ENCODE data around the gene CHRNE. TPM values are rescaled to one million over a fixed set of nuclear protein-coding genes. Genes with fewer than 3 reads are reported as not detected.

CHRNE gene
- total and polyA plus RNA-seq, 2 of the 13 experiments (the other 11 are each of a cell fraction or from before 2014, with no cell fraction given), result 0.53 to 0.59 TPM

DNA sequence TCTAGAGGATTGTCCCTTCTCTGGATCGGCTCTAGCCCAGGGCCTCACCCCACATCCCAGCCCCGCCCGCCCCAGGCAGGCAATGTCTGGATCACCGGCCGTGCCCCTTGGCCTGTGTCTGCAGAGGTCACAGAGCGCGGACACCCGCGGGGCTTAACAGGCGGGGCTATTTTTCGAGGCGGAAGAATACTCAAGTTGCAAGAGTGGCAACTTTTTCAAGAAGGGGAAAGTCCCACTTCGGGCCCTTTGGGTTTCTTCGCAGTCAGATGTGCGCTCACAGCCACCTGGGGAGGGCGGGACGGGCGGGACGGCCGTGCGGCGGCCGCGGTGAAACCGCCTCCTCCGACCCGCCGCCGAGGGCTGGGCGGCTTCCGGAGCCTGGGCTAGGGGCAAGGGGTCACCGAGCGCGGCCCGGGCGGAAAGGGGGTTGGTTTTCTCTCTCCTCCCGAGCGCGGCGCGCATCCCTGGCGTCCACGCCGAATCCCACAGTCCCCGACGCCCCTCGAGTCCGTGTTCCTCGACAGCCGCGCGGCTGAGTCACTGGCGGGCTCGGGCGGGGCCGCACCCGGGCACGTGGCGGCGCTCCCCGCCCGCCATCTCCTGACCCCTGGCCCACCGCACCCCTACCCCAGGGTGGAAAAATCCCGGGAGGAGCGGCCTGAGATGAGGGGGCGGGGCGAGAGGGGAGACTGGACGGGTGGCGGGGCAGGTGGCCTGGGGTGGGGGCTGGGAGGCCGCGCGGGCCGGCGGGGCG lies 46.6 kb upstream of the CHRNE start (continued):
- TF ChIP-seq, protein P1, sequence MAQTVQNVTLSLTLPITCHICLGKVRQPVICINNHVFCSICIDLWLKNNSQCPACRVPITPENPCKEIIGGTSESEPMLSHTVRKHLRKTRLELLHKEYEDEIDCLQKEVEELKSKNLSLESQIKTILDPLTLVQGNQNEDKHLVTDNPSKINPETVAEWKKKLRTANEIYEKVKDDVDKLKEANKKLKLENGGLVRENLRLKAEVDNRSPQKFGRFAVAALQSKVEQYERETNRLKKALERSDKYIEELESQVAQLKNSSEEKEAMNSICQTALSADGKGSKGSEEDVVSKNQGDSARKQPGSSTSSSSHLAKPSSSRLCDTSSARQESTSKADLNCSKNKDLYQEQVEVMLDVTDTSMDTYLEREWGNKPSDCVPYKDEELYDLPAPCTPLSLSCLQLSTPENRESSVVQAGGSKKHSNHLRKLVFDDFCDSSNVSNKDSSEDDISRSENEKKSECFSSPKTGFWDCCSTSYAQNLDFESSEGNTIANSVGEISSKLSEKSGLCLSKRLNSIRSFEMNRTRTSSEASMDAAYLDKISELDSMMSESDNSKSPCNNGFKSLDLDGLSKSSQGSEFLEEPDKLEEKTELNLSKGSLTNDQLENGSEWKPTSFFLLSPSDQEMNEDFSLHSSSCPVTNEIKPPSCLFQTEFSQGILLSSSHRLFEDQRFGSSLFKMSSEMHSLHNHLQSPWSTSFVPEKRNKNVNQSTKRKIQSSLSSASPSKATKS (CRISPR knock-in tag; IDR thresholded peaks at IDR 0.05), result no peak
- TF ChIP-seq, protein P2, sequence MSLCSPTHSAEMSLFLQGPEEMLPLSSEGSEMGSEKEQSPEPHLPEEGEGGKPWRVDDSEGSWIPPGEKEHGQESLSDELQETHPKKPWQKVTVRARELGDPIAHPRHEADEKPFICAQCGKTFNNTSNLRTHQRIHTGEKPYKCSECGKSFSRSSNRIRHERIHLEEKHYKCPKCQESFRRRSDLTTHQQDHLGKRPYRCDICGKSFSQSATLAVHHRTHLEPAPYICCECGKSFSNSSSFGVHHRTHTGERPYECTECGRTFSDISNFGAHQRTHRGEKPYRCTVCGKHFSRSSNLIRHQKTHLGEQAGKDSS (CRISPR knock-in tag; IDR thresholded peaks at IDR 0.05; ENCODE audit: borderline replicate concordance, low read depth), result peak; percentile 39; the same call in 1 of the 2 replicates
- TF ChIP-seq RARA (CRISPR knock-in tag; IDR thresholded peaks at IDR 0.05) (peak; percentile 80), REL (CRISPR knock-in tag; conservative IDR thresholded peaks at IDR 0.05) (peak; percentile 91), MIXL1 (CRISPR knock-in tag; IDR thresholded peaks at IDR 0.05) (no peak), ZNF468 (CRISPR knock-in tag; IDR thresholded peaks at IDR 0.05) (no peak), CBFB (CRISPR knock-in tag; IDR thresholded peaks at IDR 0.05) (no peak), RFX1 (IDR thresholded peaks at IDR 0.05) (no peak), ZMYM4 (CRISPR knock-in tag; IDR thresholded peaks at IDR 0.05) (no peak), DR1 (CRISPR knock-in tag; IDR thresholded peaks at IDR 0.05) (no peak), ZNF510 (CRISPR knock-in tag; IDR thresholded peaks at IDR 0.05; ENCODE audit: low read depth) (no peak)
- TF ChIP-seq, protein P3, sequence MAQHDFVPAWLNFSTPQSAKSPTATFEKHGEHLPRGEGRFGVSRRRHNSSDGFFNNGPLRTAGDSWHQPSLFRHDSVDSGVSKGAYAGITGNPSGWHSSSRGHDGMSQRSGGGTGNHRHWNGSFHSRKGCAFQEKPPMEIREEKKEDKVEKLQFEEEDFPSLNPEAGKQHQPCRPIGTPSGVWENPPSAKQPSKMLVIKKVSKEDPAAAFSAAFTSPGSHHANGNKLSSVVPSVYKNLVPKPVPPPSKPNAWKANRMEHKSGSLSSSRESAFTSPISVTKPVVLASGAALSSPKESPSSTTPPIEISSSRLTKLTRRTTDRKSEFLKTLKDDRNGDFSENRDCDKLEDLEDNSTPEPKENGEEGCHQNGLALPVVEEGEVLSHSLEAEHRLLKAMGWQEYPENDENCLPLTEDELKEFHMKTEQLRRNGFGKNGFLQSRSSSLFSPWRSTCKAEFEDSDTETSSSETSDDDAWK (CRISPR knock-in tag; IDR thresholded peaks at IDR 0.05), result no peak
- TF ChIP-seq, protein P4, sequence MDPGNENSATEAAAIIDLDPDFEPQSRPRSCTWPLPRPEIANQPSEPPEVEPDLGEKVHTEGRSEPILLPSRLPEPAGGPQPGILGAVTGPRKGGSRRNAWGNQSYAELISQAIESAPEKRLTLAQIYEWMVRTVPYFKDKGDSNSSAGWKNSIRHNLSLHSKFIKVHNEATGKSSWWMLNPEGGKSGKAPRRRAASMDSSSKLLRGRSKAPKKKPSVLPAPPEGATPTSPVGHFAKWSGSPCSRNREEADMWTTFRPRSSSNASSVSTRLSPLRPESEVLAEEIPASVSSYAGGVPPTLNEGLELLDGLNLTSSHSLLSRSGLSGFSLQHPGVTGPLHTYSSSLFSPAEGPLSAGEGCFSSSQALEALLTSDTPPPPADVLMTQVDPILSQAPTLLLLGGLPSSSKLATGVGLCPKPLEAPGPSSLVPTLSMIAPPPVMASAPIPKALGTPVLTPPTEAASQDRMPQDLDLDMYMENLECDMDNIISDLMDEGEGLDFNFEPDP (CRISPR knock-in tag; conservative IDR thresholded peaks at IDR 0.05), result no peak
- TF ChIP-seq, protein P5, sequence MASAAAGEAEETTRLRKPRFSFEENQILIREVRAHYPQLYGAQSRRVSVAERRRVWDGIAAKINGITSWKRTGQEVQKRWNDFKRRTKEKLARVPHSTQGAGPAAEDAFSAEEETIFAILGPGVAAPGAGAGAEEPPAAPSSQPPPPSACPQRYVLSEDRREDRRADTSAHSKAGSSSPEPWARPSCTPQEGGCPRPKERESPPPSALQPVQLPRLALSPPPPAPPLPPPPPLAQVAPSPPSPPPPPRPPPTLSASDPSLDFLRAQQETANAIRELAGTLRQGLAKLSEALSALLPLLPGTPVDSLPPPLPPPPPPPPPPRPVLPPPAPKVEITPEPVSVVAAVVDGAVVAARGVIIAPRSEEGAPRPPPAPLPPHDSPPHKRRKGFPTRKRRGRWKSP (CRISPR knock-in tag; IDR thresholded peaks at IDR 0.05), result peak; percentile 78; the same call in 1 of the 2 replicates
- TF ChIP-seq, protein P6, sequence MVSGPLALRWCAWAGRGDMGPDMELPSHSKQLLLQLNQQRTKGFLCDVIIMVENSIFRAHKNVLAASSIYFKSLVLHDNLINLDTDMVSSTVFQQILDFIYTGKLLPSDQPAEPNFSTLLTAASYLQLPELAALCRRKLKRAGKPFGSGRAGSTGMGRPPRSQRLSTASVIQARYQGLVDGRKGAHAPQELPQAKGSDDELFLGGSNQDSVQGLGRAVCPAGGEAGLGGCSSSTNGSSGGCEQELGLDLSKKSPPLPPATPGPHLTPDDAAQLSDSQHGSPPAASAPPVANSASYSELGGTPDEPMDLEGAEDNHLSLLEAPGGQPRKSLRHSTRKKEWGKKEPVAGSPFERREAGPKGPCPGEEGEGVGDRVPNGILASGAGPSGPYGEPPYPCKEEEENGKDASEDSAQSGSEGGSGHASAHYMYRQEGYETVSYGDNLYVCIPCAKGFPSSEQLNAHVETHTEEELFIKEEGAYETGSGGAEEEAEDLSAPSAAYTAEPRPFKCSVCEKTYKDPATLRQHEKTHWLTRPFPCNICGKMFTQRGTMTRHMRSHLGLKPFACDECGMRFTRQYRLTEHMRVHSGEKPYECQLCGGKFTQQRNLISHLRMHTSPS (CRISPR knock-in tag; IDR thresholded peaks at IDR 0.05; ENCODE audit: low read depth), result no peak
- TF ChIP-seq, protein P7, sequence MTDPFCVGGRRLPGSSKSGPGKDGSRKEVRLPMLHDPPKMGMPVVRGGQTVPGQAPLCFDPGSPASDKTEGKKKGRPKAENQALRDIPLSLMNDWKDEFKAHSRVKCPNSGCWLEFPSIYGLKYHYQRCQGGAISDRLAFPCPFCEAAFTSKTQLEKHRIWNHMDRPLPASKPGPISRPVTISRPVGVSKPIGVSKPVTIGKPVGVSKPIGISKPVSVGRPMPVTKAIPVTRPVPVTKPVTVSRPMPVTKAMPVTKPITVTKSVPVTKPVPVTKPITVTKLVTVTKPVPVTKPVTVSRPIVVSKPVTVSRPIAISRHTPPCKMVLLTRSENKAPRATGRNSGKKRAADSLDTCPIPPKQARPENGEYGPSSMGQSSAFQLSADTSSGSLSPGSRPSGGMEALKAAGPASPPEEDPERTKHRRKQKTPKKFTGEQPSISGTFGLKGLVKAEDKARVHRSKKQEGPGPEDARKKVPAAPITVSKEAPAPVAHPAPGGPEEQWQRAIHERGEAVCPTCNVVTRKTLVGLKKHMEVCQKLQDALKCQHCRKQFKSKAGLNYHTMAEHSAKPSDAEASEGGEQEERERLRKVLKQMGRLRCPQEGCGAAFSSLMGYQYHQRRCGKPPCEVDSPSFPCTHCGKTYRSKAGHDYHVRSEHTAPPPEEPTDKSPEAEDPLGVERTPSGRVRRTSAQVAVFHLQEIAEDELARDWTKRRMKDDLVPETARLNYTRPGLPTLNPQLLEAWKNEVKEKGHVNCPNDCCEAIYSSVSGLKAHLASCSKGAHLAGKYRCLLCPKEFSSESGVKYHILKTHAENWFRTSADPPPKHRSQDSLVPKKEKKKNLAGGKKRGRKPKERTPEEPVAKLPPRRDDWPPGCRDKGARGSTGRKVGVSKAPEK (CRISPR knock-in tag; IDR thresholded peaks at IDR 0.05; ENCODE audit: borderline replicate concordance), result no peak
